GM19239 (cell line): ENCODE data around the gene CRISPLD2.
"Not testable (repeated sequence)": the region's sequence is repeated elsewhere in the genome, so short reads cannot be mapped to it uniquely, and the experiment has no call there.

Source experiments
- DNase-seq: peaks from one replicate; pipeline ENCODE4 v3.0.0; 2011; ENCODE audit warnings: low spot score; ENCODE audit not compliant: insufficient read length
- FAIRE-seq: peaks from 2 replicates; lab custom pipeline; 2011; peaks lifted over from hg19 to GRCh38; lab: Jason Lieb, UNC

Gene CRISPLD2

DNA sequence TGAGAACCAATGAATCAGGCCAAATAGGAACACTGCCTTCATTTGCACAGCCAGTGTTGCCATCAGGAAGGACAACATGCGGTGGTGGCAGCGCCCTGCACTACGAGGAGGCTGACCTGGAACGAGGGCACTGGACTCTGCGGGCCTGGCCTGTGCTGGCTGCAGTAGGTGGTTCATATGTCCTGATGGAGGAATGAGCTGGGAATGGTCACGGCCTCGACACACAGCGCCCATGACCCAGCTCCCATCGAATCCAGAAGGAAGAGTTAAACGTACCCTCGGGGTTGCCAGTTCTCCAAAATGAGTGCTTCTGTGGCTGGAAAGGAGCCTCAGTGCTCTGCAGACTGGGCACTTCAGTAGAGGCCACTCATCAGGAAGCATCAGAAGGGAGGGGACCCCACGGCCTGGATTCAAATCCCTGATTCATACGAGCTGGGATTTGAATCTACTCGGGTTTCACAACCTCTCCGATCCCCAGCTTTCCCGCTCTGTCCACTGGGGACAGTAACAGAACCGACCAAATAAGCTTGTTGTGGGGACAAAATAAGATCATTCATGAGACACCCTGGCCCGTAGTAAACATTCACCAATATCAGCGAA is 106.1 kb downstream of the CRISPLD2 start:
- DNase-seq (no peak), FAIRE-seq (no peak)

DNA sequence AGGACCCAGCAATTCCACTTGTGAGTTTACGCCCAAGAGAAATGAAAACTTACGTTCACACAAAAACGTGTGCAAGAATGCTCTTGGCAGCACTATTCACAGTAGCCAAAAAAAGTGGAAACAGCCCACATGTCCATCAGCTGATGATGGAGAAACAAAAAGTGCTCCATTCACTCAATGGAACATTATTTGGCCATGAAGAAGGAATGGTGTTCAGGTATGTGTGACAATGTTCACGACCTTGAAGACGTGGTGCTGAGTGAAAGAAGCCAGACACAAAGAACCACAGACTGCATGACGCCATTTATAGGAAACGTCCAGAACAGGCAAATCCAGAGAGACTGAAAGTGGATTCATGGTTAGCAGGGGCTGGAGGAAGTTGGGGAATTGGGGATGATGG is 106.7 kb downstream of the CRISPLD2 start:
- DNase-seq = no peak
- no peak for FAIRE-seq

- FAIRE-seq = no peak
- DNase-seq = no peak
Observed at GRCh38 chr16:84927621-84928591, 108.1 kb downstream of the CRISPLD2 start.

GRCh38 chr16:84928679-84929420 is 109.1 kb downstream of the CRISPLD2 start:
- no peak for FAIRE-seq
- DNase-seq = no peak

GRCh38 chr16:84929421-84930297 is 109.9 kb downstream of the CRISPLD2 start:
- no peak for DNase-seq
- FAIRE-seq = no peak

- DNase-seq (no peak), FAIRE-seq (no peak)
Observed at GRCh38 chr16:84930298-84931106, 110.7 kb downstream of the CRISPLD2 start.

DNA sequence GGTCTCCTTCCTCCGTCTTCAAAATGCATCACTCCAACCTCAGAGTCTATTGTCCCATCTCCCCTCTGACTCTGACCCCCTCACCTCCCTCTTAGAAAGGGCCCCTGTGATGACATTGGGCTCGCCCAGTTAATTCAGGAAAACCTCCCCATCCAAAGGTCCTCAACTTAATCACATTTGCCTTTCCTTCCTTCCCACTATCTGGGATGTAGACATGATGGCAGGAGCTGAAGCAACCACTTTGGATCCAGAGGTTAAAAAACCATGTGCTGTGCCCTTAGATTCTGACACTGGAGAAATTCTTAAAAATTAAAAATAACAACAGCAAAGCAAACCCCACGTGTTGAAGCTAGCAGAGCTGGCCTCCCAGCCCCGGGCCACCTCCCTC is 111.3 kb downstream of the CRISPLD2 start:
- FAIRE-seq (no peak), DNase-seq (no peak)

DNA sequence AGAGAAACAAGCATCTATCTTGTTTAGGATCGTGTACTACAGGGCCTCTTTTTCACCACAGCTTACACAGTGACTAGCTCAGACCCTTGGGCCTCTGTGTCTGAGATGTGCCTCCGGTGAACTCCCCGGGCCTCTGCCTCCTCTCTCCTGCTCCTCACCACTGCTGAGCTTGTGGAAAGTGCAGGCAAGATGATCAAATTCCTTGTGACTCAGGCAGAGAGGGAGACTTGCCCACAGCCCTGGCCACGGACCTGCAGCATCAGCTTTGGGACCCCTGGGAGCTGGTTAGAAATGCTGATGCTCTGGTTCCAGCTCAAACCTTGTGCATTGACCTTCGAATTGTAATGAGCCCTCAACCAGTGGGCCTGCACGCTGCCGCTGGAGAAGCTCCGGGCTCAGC is 111.7 kb downstream of the CRISPLD2 start:
- FAIRE-seq (no peak), DNase-seq (no peak)

- no peak for DNase-seq
- FAIRE-seq = no peak
Observed at GRCh38 chr16:84932681-84933080, 112.9 kb downstream of the CRISPLD2 start.

DNA sequence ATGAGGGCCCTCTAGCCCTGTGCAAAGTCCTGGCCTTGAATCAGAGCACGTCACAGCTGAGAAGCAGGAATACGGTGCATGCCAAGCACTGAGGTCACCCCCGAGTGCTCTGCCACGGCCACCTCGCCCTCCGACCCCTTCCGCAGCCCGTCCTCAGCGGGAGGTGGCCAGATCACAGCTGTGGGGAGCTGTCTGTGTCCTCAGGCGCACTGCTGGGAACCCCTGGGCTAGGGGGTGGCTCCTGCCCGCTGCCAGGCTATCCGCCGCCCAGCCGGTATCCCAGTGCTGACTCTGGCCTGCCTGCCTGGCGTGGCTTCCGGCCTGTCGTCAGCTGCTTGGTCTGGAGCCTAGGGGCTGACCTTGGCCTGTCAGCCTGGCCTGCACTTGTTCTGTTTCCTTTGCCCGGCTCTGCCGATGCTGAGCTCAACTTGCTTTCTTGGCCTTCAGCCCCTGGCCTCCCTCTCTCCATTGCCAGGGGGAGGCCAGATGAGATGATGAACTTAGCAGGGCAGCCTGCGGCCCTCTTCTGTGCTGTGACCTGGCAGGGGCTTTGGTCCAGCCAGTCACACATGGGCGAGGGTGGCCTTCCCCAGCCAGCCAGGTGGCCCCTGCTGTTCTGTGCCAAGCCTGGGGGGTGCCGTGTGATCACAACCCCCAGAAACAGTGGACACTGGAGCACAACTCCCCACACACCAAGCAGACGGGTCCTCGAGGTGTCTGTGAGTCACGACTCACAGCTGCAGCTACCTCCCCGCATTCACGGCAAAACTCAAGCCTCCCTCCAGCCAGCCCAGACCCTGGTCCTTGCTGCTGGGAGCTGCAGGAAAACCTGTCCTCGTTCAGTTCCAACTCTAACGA is 114.2 kb downstream of the CRISPLD2 start:
- FAIRE-seq = no peak
- no peak for DNase-seq

DNA sequence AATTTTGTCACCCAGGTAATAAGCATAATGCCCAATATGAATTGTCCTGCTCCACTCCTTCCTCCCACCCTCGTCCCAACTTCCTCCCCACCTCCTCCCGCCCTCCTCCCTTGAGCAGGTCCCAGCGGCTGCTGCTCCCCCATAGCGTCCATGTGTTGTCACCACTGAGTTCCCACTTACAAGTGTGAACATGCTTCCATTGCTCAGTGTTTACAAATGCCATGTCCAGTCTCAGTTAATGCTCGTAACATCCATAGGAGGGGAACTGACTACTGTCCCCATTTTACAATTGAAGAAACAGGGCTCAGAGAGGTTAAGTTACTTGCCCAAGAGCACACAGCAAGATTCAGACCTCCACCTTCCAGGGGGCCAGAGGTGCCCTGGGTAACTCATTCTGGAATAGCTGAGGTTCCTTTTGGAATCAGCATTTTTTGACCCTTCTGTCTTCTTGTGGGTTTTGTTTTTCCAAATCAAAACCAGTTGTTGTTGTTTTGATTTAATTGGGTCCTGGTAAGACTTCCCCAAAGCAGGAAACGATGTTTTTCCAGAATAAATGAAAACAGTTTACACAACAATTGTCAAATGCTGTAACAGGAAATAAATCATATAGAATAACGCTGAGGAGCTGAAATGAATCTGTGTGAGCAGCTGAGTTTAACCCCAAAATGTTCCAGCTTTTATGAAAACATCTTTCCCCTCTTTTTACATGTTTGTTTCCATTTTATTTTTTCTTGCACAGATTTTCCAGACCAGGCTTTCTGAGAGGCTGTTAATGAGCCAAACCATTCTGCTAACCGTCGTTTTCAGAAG is 117.6 kb downstream of the CRISPLD2 start:
- FAIRE-seq = no peak
- DNase-seq = no peak

GRCh38 chr16:84938616-84939015 is 118.8 kb downstream of the CRISPLD2 start:
- FAIRE-seq, DNase-seq: not testable (repeated sequence)

DNA sequence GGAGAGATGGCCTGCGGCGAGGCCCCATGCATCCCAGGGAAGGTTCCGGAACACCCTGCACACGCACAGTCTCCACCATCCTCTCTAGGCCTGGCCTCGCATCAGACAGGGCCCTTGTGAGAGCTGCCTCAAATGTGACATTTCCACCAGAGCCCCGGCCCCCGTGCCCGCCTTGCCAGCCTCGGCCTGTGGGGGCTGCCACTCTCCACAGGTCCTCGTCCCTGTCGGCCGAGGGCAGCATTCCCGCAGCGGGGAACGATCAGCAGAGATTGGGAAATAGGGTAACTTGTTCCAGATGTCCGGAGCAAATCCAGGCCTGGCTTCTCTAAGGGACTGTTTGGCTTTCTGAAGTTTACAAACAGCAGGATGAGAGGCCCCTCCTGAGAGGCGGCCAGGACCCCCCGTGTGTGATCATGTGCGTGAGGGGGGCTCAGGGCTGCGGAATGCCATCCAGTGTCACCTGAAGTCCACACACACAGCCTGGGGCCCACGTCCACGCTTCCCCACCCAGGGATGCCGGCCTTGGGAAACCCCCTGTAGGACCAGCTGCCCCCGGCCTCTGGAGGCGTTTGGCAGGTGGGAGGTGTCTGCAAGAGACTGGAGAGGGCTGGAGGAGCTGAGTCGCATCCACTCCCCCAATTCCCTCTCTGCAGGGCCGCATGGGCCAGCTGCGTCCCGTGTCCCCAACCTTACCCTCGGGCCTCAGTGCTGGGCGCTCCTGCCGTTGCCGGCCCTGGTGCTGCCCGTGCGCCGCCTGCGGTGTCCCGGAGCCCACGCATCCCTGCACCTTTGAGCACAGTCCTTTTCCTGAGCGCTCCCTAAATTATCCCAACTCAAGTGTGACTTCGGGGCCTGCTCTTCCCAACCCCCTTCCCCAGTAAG is 121.1 kb downstream of the CRISPLD2 start:
- DNase-seq (no peak), FAIRE-seq (no peak)

GRCh38 chr16:84941921-84942320 is 122.1 kb downstream of the CRISPLD2 start:
- FAIRE-seq (no peak), DNase-seq (no peak)

GRCh38 chr16:84942786-84943185 is 123.0 kb downstream of the CRISPLD2 start:
- FAIRE-seq (no peak), DNase-seq (no peak)

DNA sequence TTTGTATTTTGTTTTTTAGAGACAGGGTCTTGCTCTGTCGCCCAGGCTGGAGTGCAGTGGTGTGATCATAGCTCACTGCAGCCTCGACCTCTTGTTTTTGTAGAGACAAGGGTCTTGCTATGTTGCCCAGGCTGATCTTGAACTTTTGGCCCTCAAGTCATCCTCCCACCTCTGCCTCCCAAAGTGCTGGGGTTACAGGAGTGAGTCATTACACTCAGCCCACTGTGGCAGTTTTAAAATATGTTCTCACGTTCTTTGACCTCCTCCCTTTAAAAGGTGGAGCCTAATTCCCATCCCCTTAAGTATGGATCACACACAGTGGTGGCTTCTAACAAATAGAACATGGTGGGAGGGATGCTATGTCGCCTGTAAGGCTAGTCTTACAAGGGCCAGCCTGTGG is 123.8 kb downstream of the CRISPLD2 start:
- DNase-seq (no peak), FAIRE-seq (no peak)
